Uterus (tissue), 2 donors: Measurements from ENCODE around the gene RAC2.

Source experiments
- POLR2A ChIP-seq, 2 donors: fragments of 450-650 bp; IDR thresholded peaks; one replicate each; pipeline ENCODE4 v1.6.1; 2016; ENCODE audit warnings: antibody characterized with exemption in 2 of 2, mild to moderate bottlenecking in 1 of 2, moderate library complexity in 1 of 2
- TF ChIP-seq, protein P1 (sequence below), 4 experiments: fragments of 200-600 bp in 2 of 4; fragments of 450-650 bp in 2 of 4; sonication (generic) in 2 of 4; IDR thresholded peaks; one replicate each; pipeline ENCODE4 v1.5.1; 2016 to 2019; ENCODE audit warnings: antibody characterized with exemption in 4 of 4, mild to moderate bottlenecking in 2 of 4, moderate library complexity in 1 of 4

DNA sequence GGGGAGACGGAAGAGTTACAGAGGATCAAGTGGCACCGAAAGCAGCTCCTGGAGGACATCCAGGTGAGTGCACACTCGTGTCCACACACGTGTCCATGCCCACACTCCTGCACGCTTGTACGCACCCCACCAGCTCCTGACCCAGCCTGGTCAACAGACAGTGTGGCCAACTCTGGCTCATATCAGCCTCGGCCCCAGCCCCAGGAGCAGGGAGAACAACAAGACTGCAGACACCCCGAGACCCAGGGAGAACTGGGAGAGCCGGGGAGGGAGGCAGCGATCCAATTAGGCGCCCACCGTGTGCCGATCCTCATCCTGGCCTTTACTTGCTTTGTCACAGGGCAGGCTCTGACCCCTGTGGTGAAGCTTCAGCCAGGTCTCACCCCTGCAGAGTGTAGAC is 48.6 kb upstream of the RAC2 start:
- TF ChIP-seq, protein P1, sequence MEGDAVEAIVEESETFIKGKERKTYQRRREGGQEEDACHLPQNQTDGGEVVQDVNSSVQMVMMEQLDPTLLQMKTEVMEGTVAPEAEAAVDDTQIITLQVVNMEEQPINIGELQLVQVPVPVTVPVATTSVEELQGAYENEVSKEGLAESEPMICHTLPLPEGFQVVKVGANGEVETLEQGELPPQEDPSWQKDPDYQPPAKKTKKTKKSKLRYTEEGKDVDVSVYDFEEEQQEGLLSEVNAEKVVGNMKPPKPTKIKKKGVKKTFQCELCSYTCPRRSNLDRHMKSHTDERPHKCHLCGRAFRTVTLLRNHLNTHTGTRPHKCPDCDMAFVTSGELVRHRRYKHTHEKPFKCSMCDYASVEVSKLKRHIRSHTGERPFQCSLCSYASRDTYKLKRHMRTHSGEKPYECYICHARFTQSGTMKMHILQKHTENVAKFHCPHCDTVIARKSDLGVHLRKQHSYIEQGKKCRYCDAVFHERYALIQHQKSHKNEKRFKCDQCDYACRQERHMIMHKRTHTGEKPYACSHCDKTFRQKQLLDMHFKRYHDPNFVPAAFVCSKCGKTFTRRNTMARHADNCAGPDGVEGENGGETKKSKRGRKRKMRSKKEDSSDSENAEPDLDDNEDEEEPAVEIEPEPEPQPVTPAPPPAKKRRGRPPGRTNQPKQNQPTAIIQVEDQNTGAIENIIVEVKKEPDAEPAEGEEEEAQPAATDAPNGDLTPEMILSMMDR (IDR thresholded peaks at IDR 0.05): no peak
- no peak for TF ChIP-seq POLR2A (IDR thresholded peaks at IDR 0.05)
